ENCODE measurements around the gene IL13. TPM values are rescaled to one million over a fixed set of nuclear protein-coding genes. Genes with fewer than 3 reads are reported as not detected.

Gene IL13
- total RNA-seq (under 1 TPM in 1 of 10 donors, not detected in 9; 0.51 TPM), polyA plus RNA-seq (under 1 TPM in 1 of 2 donors, not detected in 1; 0.01 TPM)
- long read RNA-seq, donor 1, result 0 reads
- long read RNA-seq, donor 2, result 0 reads
- long read RNA-seq, donor 3, result 0 reads

GRCh38 chr5:132657676-132658380 is at the start of gene IL13:
IL13 (plus strand) TSS chr5:132658173; CDS start chr5:132658187, 14 bp downstream.
- Histone ChIP-seq H3K27me3 (peaks cover 0 to 49% (median 39%) of the 10 kb centered on the region in 7 donors), H3K4me1 (peaks cover 0 to 12% (median 10%) of the 10 kb centered on the region in 9 donors), H3K9me3 (no peaks in the 10 kb centered on the region), H3K4me3 (no peak within 1 kb of the TSS), H3K36me3 (no peaks in the 10 kb centered on the region), H3K27ac (no peak within 1 kb of the TSS)
- DNase-seq (no peak), ATAC-seq (no peak)
- TF ChIP-seq CTCF (IDR thresholded peaks at IDR 0.05), result no peak
- 97% methylated on average over 12 of the region's 12 CpGs for WGBS, 2 donors
- intact Hi-C loops (cut with DNase I), result no loop called here

- Histone ChIP-seq H3K27me3 (no peaks in the 10 kb centered on the region), H3K9me3 (no peaks in the 10 kb centered on the region), H3K27ac (no peak overlapping the region), H3K4me3 (no peak overlapping the region), H3K4me1 (no peaks in the 10 kb centered on the region), H3K36me3 (peaks cover 0 to 99% (median 41%) of the 10 kb centered on the region in 9 donors)
- DNase-seq (no peak), ATAC-seq (no peak)
- intact Hi-C loops (cut with DNase I), result no loop called here
- 99 to 100% methylated on average over 2 of the region's 2 CpGs for WGBS, 2 donors
- TF ChIP-seq CTCF (IDR thresholded peaks at IDR 0.05), result no peak
These were observed 46.0 kb upstream of the IL13 start for GRCh38 chr5:132611965-132612364.

GRCh38 chr5:132612846-132613245 is 45.1 kb upstream of the IL13 start:
- H3K36me3 ChIP-seq, result peaks cover 0 to 100% (median 34%) of the 10 kb centered on the region in 9 donors
- intact Hi-C loops (cut with DNase I), result no loop called here
- DNase-seq, result no peak
- no peak overlapping the region for H3K4me3 ChIP-seq
- H3K27ac ChIP-seq, result no peak overlapping the region
- no peak for TF ChIP-seq CTCF (IDR thresholded peaks at IDR 0.05)
- ATAC-seq, result no peak
- no peaks in the 10 kb centered on the region for H3K9me3 ChIP-seq
- WGBS, 2 donors, result 78 to 86% methylated on average over 1 of the region's 1 CpG
- no peaks in the 10 kb centered on the region for H3K4me1 ChIP-seq
- no peaks in the 10 kb centered on the region for H3K27me3 ChIP-seq

- TF ChIP-seq CTCF (IDR thresholded peaks at IDR 0.05), result no peak
- intact Hi-C loops (cut with DNase I), result no loop called here
- DNase-seq (no peak), ATAC-seq (no peak)
- no peaks in the 10 kb centered on the region for H3K9me3 ChIP-seq
- H3K27ac ChIP-seq, result no peak overlapping the region
- no peaks in the 10 kb centered on the region for H3K27me3 ChIP-seq
- H3K4me3 ChIP-seq, result no peak overlapping the region
- no peaks in the 10 kb centered on the region for H3K4me1 ChIP-seq
- H3K36me3 ChIP-seq, result peaks cover 0 to 82% (median 19%) of the 10 kb centered on the region in 9 donors
These were observed 36.3 kb upstream of the IL13 start for GRCh38 chr5:132621699-132622098.

Measured in heart right ventricle (tissue), 16 donors.